Hepatocyte (in vitro differentiated cells): ENCODE data around the gene SLC5A5. TPM values are rescaled to one million over a fixed set of nuclear protein-coding genes. Genes with fewer than 3 reads are reported as not detected.

Experiments used
- DNase-seq: peaks from one replicate; pipeline ENCODE4 v3.0.0-alpha.2; 2016; ENCODE audit warnings: low spot score
- H2AFZ ChIP-seq: fragments of 200-600 bp; sonication (generic); 2 replicates; pipeline ENCODE4 v1.6.0; 2016; ENCODE audit warnings: antibody characterized with exemption, mild to moderate bottlenecking
- H3K27ac ChIP-seq: fragments of 200-600 bp; sonication (generic); 2 replicates; pipeline ENCODE4 v1.5.1; 2016; ENCODE audit warnings: mild to moderate bottlenecking
- H3K27me3 ChIP-seq: fragments of 200-600 bp; sonication (generic); 2 replicates; pipeline ENCODE4 v1.6.1; 2016
- H3K36me3 ChIP-seq: fragments of 200-600 bp; sonication (generic); replicated peaks from 2 replicates; pipeline ENCODE4 v1.5.1; 2016; ENCODE audit warnings: low read depth; ENCODE audit not compliant: insufficient read depth
- H3K4me1 ChIP-seq: fragments of 200-600 bp; sonication (generic); 2 replicates; pipeline ENCODE4 v1.5.1; 2016; ENCODE audit warnings: mild to moderate bottlenecking, moderate library complexity; ENCODE audit not compliant: insufficient read depth
- H3K4me2 ChIP-seq: fragments of 200-600 bp; sonication (generic); 2 replicates; pipeline ENCODE4 v1.6.0; 2016
- H3K4me3 ChIP-seq: fragments of 200-600 bp; sonication (generic); 2 replicates; pipeline ENCODE4 v1.5.1; 2016; ENCODE audit warnings: mild to moderate bottlenecking
- H3K79me2 ChIP-seq: fragments of 200-600 bp; sonication (generic); 2 replicates; pipeline ENCODE4 v1.6.0; 2017; ENCODE audit warnings: mild to moderate bottlenecking
- H3K9me2 ChIP-seq: fragments of 200-600 bp; sonication (generic); replicated peaks from 2 replicates; pipeline ENCODE4 v1.6.0; 2017; ENCODE audit warnings: mild to moderate bottlenecking; ENCODE audit not compliant: insufficient read depth
- H3K9me3 ChIP-seq: fragments of 200-600 bp; sonication (generic); 2 replicates; pipeline ENCODE4 v1.5.1; 2016; ENCODE audit warnings: low read depth, mild to moderate bottlenecking
- H4K20me1 ChIP-seq: fragments of 200-600 bp; sonication (generic); 2 replicates; pipeline ENCODE4 v1.6.0; 2016; ENCODE audit warnings: mild to moderate bottlenecking; ENCODE audit not compliant: insufficient read depth, poor library complexity, severe bottlenecking
- CTCF ChIP-seq: fragments of 200-600 bp; sonication (generic); IDR thresholded peaks from 2 replicates; pipeline ENCODE4 v1.5.1; 2016; ENCODE audit warnings: antibody characterized with exemption, mild to moderate bottlenecking; ENCODE audit not compliant: poor library complexity
- EZH2 ChIP-seq: fragments of 200-600 bp; sonication (generic); IDR thresholded peaks from 2 replicates; pipeline ENCODE4 v1.6.1; 2016; ENCODE audit warnings: antibody characterized with exemption, mild to moderate bottlenecking, borderline replicate concordance
- EZH2phosphoT487 ChIP-seq: fragments of 200-600 bp; sonication (generic); IDR thresholded peaks from one replicate; pipeline ENCODE4 v1.6.1; 2018; ENCODE audit warnings: antibody characterized with exemption, mild to moderate bottlenecking, low read depth, moderate library complexity; ENCODE audit not compliant: unreplicated experiment, severe bottlenecking
- WGBS: methylation state at CpG from one replicate; pipeline ENCODE4 v1.1.6; 2016; ENCODE audit warnings: low lambda C conversion rate; ENCODE audit errors: missing lambda C conversion rate; 5-methylcytosine and 5-hydroxymethylcytosine counted together
- polyA plus RNA-seq: library from polyadenylated mRNA; unstranded; fragments of >200 nt; fragmentation: Nextera tagmentation; extraction: Ambion mirVana; gene quantifications from 2 replicates; pipeline ENCODE4 v1.2.1, GENCODE V29; 2016
- small RNA-seq: library from RNA; depleted of rRNA; stranded (forward); fragments of <200 nt; gene quantifications from one replicate; pipeline ENCODE3, GENCODE V24; 2014
- total RNA-seq: library from RNA; depleted of rRNA; stranded (reverse); fragments of >200 nt; gene quantifications from 2 replicates; pipeline ENCODE4 v1.2.3, GENCODE V29; 2014

The SLC5A5 gene
- total and polyA plus RNA-seq, 2 experiments from 2014 or later: 0.03 TPM; not detected in 1

DNA sequence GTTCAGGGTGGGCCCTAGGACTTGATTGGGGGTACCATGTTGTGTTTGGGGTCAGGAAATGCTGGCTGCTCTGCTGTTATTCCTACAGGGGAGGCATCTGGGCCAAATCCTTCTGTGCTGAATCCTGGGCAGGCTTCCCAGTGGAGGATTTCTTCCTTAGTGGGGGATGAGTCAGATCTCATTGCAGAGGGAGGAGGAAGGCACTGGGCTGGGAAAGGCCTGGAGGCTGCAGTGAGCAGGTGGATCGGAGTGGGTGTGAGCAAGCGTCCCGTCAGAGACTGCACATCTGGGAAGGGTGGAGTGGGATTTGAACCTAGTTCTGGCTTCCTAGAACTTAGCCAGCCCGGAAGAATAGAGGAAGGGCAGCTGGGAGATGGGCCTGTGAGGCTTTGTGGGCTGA lies 72.6 kb downstream of the SLC5A5 start:
- H2AFZ ChIP-seq: no peak overlapping the region
- no peak overlapping the region for H3K4me3 ChIP-seq
- no peaks in the 10 kb centered on the region for H3K36me3 ChIP-seq
- WGBS: 89% methylated on average over 4 of the region's 4 CpGs
- H3K9me3 ChIP-seq: no peaks in the 10 kb centered on the region
- peaks cover 12% of the 10 kb centered on the region for H3K4me1 ChIP-seq
- TF ChIP-seq EZH2phosphoT487 (no peak), EZH2 (no peak), CTCF (no peak)
- no peak overlapping the region for H3K4me2 ChIP-seq
- no peaks in the 10 kb centered on the region for H3K79me2 ChIP-seq
- DNase-seq: no peak
- peaks cover 7% of the 10 kb centered on the region for H3K27me3 ChIP-seq
- no peak overlapping the region for H3K27ac ChIP-seq
- H3K9me2 ChIP-seq: no peaks in the 10 kb centered on the region
- no peaks in the 10 kb centered on the region for H4K20me1 ChIP-seq

Small RNA genes within 50 kb of the gene (small RNA-seq; reads per million reads assigned to genes)
- gene SNORA68: not detected

Other genes starting within 250 kb of the SLC5A5 start
- 0.08 and 0.10 TPM in 2 replicates for gene UNC13A, start 183.6 kb upstream of the SLC5A5 start, total RNA-seq
- 0.21 TPM in 1 of 2 replicates, not detected in the other for gene UNC13A, start 183.6 kb upstream of the SLC5A5 start, polyA plus RNA-seq
- gene MAP1S, start 152.5 kb upstream of the SLC5A5 start, total RNA-seq: 7.7 and 9.5 TPM in 2 replicates
- gene MAP1S, start 152.5 kb upstream of the SLC5A5 start, polyA plus RNA-seq: 37.1 and 52.7 TPM in 2 replicates
- 2.1 and 2.2 TPM in 2 replicates for gene FCHO1, start 120.5 kb upstream of the SLC5A5 start, total RNA-seq
- gene FCHO1, start 120.5 kb upstream of the SLC5A5 start, polyA plus RNA-seq: 1.9 and 2.3 TPM in 2 replicates
- gene B3GNT3, start 76.8 kb upstream of the SLC5A5 start, total RNA-seq: 19.1 and 22.6 TPM in 2 replicates
- gene B3GNT3, start 76.8 kb upstream of the SLC5A5 start, polyA plus RNA-seq: 14.6 and 16.7 TPM in 2 replicates
- gene INSL3, start 50.4 kb upstream of the SLC5A5 start, total RNA-seq: not detected in 2 replicates
- gene INSL3, start 50.4 kb upstream of the SLC5A5 start, polyA plus RNA-seq: 0.21 and 0.35 TPM in 2 replicates
- 2.2 and 3.2 TPM in 2 replicates for gene JAK3, start 24.0 kb upstream of the SLC5A5 start, total RNA-seq
- gene JAK3, start 24.0 kb upstream of the SLC5A5 start, polyA plus RNA-seq: 3.0 and 3.6 TPM in 2 replicates
- gene RPL18A, start 12.0 kb upstream of the SLC5A5 start, total RNA-seq: 646 and 823 TPM in 2 replicates
- gene RPL18A, start 12.0 kb upstream of the SLC5A5 start, polyA plus RNA-seq: 1,069 and 1,114 TPM in 2 replicates
- gene CCDC124, start 61.1 kb downstream of the SLC5A5 start, total RNA-seq: 19.4 and 25.4 TPM in 2 replicates
- 97.7 and 105 TPM in 2 replicates for gene CCDC124, start 61.1 kb downstream of the SLC5A5 start, polyA plus RNA-seq
- 2.4 and 3.3 TPM in 2 replicates for gene KCNN1, start 95.2 kb downstream of the SLC5A5 start, total RNA-seq
- gene KCNN1, start 95.2 kb downstream of the SLC5A5 start, polyA plus RNA-seq: 3.2 and 3.3 TPM in 2 replicates
- gene ARRDC2, start 136.2 kb downstream of the SLC5A5 start, total RNA-seq: 4.5 and 5.5 TPM in 2 replicates
- gene ARRDC2, start 136.2 kb downstream of the SLC5A5 start, polyA plus RNA-seq: 3.9 and 7.4 TPM in 2 replicates
- gene IL12RB1, start 215.0 kb downstream of the SLC5A5 start, total RNA-seq: not detected in 2 replicates
- not detected in 2 replicates for gene IL12RB1, start 215.0 kb downstream of the SLC5A5 start, polyA plus RNA-seq
- gene MAST3, start 225.8 kb downstream of the SLC5A5 start, total RNA-seq: 5.5 and 9.7 TPM in 2 replicates
- gene MAST3, start 225.8 kb downstream of the SLC5A5 start, polyA plus RNA-seq: 10.3 and 11.1 TPM in 2 replicates